Lower leg skin (tissue), 4 donors: ENCODE measurements around the gene MIER3. TPM values are rescaled to one million over a fixed set of nuclear protein-coding genes. Genes with fewer than 3 reads are reported as not detected.

ENCODE experiments used
- DNase-seq, 2 donors: peaks; one replicate each; pipeline ENCODE4 v3.0.0-alpha.2; 2019; ENCODE audit warnings: low spot score in 2 of 2
- H3K4me3 ChIP-seq: fragments of 200-600 bp; sonication (generic); 2 replicates; pipeline ENCODE4 v1.5.1; 2017; ENCODE audit warnings: mild to moderate bottlenecking, low read depth; ENCODE audit not compliant: poor library complexity, severe bottlenecking
- POLR2A ChIP-seq, 2 donors: fragments of 450-650 bp; IDR thresholded peaks; one replicate each; pipeline ENCODE4 v1.6.1; 2016 to 2017; ENCODE audit warnings: antibody characterized with exemption in 2 of 2, mild to moderate bottlenecking in 1 of 2, moderate library complexity in 1 of 2
- WGBS, 2 donors: methylation state at CpG; one replicate each; pipeline ENCODE4 v1.1.5; 2018; 5-methylcytosine and 5-hydroxymethylcytosine counted together
- intact Hi-C: fragments of 100-400 bp; cut with DNase I; formaldehyde crosslinking; loops from one replicate; pipeline ENCODE4 v1.15.0; 2023; ENCODE audit warnings: low total_unique reads
- total RNA-seq, 4 donors: library from RNA; depleted of rRNA; stranded (reverse); fragments of >200 nt; gene quantifications; one replicate each; pipeline ENCODE4 v1.1.0, GENCODE V29; 2016
- TF ChIP-seq, protein P1 (sequence below), 3 donors: fragments of 450-650 bp; IDR thresholded peaks; one replicate each; pipeline ENCODE4 v1.5.1; 2016; ENCODE audit warnings: antibody characterized with exemption in 3 of 3, mild to moderate bottlenecking in 3 of 3, moderate library complexity in 2 of 3

The MIER3 gene, protein sequence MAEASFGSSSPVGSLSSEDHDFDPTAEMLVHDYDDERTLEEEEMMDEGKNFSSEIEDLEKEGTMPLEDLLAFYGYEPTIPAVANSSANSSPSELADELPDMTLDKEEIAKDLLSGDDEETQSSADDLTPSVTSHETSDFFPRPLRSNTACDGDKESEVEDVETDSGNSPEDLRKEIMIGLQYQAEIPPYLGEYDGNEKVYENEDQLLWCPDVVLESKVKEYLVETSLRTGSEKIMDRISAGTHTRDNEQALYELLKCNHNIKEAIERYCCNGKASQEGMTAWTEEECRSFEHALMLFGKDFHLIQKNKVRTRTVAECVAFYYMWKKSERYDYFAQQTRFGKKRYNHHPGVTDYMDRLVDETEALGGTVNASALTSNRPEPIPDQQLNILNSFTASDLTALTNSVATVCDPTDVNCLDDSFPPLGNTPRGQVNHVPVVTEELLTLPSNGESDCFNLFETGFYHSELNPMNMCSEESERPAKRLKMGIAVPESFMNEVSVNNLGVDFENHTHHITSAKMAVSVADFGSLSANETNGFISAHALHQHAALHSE
- 10 to 100 TPM; 15.7 to 32.5 (median 25.2) TPM for total RNA-seq

GRCh38 chr5:56951946-56952691 lies at the start of gene MIER3:
TSS of gene MIER3 (minus strand) at chr5:56952123. CDS start at chr5:56952102, 21 bp downstream.
- intact Hi-C loops = no loop called here
- TF ChIP-seq, protein P1, sequence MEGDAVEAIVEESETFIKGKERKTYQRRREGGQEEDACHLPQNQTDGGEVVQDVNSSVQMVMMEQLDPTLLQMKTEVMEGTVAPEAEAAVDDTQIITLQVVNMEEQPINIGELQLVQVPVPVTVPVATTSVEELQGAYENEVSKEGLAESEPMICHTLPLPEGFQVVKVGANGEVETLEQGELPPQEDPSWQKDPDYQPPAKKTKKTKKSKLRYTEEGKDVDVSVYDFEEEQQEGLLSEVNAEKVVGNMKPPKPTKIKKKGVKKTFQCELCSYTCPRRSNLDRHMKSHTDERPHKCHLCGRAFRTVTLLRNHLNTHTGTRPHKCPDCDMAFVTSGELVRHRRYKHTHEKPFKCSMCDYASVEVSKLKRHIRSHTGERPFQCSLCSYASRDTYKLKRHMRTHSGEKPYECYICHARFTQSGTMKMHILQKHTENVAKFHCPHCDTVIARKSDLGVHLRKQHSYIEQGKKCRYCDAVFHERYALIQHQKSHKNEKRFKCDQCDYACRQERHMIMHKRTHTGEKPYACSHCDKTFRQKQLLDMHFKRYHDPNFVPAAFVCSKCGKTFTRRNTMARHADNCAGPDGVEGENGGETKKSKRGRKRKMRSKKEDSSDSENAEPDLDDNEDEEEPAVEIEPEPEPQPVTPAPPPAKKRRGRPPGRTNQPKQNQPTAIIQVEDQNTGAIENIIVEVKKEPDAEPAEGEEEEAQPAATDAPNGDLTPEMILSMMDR (IDR thresholded peaks at IDR 0.05) = no peak
- no peak for TF ChIP-seq POLR2A (IDR thresholded peaks at IDR 0.05)
- WGBS, 2 donors = 0% methylated on average over 45 to 49 of the region's 89 CpGs
- peak; percentile 62 to 95 for DNase-seq
- H3K4me3 ChIP-seq = peak within 1 kb of the TSS; percentile 68

DNA sequence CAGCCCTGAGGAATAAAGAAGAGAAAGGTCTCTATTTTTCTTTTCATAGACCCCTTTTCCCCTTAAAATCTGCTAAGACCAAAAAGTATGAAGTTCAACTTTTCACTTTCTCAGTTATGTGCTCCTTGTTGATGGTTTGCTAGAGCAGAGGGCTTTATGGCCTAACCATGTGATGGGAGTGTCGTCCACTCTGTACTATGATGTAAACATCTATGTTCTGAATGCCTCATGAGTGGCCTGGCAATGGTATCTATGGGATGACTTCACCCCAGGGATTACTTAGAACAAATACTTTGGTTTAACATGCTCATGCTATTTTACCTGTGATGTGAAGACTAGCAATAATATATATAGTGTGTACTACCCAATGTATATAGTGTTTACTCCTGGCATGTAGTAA lies 43.7 kb upstream of the MIER3 start:
- no peak for DNase-seq
- intact Hi-C loops = no loop called here

GRCh38 chr5:56993241-56993640 lies 41.3 kb upstream of the MIER3 start:
- H3K4me3 ChIP-seq = no peak overlapping the region
- intact Hi-C loops = no loop called here
- TF ChIP-seq, protein P1 (IDR thresholded peaks at IDR 0.05) = no peak
- no peak for TF ChIP-seq POLR2A (IDR thresholded peaks at IDR 0.05)
- DNase-seq = no peak
- WGBS, 2 donors = 58 to 64% methylated on average over 2 of the region's 2 CpGs

More for the DNA sequence above, 43.7 kb upstream of the MIER3 start:
- H3K4me3 ChIP-seq = no peak overlapping the region
- WGBS, 2 donors = 61 to 97% methylated on average over 1 of the region's 1 CpG
- TF ChIP-seq POLR2A (IDR thresholded peaks at IDR 0.05) = no peak
- TF ChIP-seq, protein P1 (IDR thresholded peaks at IDR 0.05) = no peak

DNA sequence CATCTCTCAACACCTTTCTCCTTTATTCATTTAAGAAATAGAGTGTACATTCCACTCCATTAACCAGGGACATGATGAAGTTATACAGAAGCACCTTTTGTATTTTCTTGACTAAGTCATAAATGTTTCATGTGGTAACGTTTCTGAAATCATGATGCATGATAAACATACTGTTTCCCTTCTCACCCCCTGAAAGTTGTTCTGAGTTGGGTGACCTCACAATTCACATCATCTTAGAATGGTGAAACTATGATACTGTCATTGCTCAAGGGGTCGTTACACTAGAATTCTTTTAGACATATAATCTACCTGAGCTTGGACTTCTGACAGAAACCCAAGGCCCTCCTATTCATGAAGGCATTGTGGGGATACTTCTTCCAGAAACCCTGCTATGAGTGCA lies 37.8 kb upstream of the MIER3 start:
- no peak for DNase-seq
- no peak overlapping the region for H3K4me3 ChIP-seq
- intact Hi-C loops = no loop called here
- TF ChIP-seq POLR2A (IDR thresholded peaks at IDR 0.05) = no peak
- TF ChIP-seq, protein P1 (IDR thresholded peaks at IDR 0.05) = no peak
- WGBS, 2 donors = 72 to 85% methylated on average over 2 of the region's 2 CpGs

DNA sequence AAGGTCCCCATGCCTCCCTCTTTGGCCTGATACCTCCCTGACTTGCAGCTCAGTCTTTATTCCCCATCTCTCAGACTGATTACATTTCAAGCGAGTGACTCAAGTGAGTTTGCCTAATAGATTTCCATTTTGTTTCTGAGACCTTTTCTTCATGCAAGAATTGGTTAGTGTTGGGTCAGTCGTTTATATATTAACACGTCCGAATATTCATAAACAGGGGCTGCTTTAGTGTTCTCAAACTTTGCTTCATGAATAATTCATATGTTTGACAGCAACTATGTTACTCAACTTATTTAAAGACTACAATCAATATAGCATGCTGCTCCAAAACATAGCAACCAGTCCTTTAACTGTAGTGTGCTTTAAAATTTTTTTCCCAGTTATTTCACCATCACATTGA lies 36.6 kb upstream of the MIER3 start:
- H3K4me3 ChIP-seq = no peak overlapping the region
- TF ChIP-seq POLR2A (IDR thresholded peaks at IDR 0.05) = no peak
- TF ChIP-seq, protein P1 (IDR thresholded peaks at IDR 0.05) = no peak
- intact Hi-C loops = no loop called here
- DNase-seq = no peak
- WGBS, 2 donors = 92 to 95% methylated on average over 4 of the region's 4 CpGs
